ENCODE measurements around the gene AXL. TPM values are rescaled to one million over a fixed set of nuclear protein-coding genes. Genes with fewer than 3 reads are reported as not detected.

Gene AXL
- total and polyA plus RNA-seq, 2 of the 13 experiments (the other 11 are each of a cell fraction or from before 2014, with no cell fraction given) = 0.71 to 5.9 TPM

DNA sequence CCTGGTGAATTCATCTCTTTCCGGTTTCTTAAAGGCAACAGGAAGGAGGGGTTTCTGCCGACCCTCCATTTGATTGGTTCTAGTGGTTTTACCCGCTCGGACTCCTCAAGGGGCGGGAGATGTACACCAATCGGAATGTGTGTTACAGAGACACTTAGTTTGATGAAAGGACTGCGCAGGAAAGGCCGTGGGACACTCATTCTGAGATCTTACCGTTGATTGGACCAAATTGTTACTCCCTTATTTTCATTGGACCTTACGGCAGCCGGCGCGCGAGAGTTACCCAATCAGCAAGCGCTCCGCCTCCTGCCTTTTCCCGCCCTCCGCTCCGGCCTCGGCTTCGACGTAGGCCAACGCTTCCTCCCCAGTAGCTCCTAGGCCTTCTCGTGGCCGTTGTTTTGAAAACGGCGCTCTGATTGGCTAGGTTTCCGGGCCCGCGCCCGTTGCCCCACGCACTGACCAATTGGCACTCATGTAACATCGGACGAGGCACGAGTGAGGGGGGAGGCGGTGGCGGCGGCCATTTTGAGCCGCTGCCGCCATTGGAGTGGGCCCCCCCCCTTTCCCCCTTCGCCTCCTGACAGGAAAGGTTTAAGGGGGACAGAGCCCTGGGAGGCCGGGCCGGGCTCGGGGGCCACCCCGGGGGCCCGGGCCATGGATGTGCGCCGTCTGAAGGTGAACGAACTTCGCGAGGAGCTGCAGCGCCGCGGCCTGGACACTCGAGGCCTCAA is 45.0 kb downstream of the AXL start, which contains the start of gene HNRNPUL1 (continued):
- TF ChIP-seq ZNF772 (CRISPR knock-in tag; IDR thresholded peaks at IDR 0.05) (peak; percentile 81; the same call in 1 of the 2 replicates), RAD21 (CRISPR knock-in tag; IDR thresholded peaks at IDR 0.05) (peak; percentile 36), CBFB (CRISPR knock-in tag; IDR thresholded peaks at IDR 0.05) (0 out of 2 replicates have a peak, but pooled peaks have one; percentile 59), SMC3 (IDR thresholded peaks at IDR 0.05; ENCODE audit: low read length) (0 out of 2 replicates have a peak, but pooled peaks have one; percentile 2), PAWR (CRISPR knock-in tag; IDR thresholded peaks at IDR 0.05; ENCODE audit: borderline replicate concordance) (no peak), HMG20B (CRISPR knock-in tag; conservative IDR thresholded peaks at IDR 0.05) (peak; percentile 54; the same call in 1 of the 2 replicates), ZNF225 (CRISPR knock-in tag; IDR thresholded peaks at IDR 0.05) (no peak; the same call in 1 of the 2 replicates), KLF12 (CRISPR knock-in tag; IDR thresholded peaks at IDR 0.05; ENCODE audit: borderline replicate concordance) (no peak; the same call in 1 of the 2 replicates), PRDM10 (CRISPR knock-in tag; IDR thresholded peaks at IDR 0.05; ENCODE audit: low read depth) (no peak; the same call in 1 of the 2 replicates), ZNF24 (IDR thresholded peaks at IDR 0.05) (no peak), NFKB2 (CRISPR knock-in tag; IDR thresholded peaks at IDR 0.05; ENCODE audit: borderline replicate concordance) (no peak; the same call in 1 of the 2 replicates), MNT (IDR thresholded peaks at IDR 0.05) (peak; percentile 47; the same call in 1 of the 2 replicates), ZNF777 (CRISPR knock-in tag; IDR thresholded peaks at IDR 0.05) (peak; percentile 25; the same call in 1 of the 2 replicates)
- TF ChIP-seq, protein P1, sequence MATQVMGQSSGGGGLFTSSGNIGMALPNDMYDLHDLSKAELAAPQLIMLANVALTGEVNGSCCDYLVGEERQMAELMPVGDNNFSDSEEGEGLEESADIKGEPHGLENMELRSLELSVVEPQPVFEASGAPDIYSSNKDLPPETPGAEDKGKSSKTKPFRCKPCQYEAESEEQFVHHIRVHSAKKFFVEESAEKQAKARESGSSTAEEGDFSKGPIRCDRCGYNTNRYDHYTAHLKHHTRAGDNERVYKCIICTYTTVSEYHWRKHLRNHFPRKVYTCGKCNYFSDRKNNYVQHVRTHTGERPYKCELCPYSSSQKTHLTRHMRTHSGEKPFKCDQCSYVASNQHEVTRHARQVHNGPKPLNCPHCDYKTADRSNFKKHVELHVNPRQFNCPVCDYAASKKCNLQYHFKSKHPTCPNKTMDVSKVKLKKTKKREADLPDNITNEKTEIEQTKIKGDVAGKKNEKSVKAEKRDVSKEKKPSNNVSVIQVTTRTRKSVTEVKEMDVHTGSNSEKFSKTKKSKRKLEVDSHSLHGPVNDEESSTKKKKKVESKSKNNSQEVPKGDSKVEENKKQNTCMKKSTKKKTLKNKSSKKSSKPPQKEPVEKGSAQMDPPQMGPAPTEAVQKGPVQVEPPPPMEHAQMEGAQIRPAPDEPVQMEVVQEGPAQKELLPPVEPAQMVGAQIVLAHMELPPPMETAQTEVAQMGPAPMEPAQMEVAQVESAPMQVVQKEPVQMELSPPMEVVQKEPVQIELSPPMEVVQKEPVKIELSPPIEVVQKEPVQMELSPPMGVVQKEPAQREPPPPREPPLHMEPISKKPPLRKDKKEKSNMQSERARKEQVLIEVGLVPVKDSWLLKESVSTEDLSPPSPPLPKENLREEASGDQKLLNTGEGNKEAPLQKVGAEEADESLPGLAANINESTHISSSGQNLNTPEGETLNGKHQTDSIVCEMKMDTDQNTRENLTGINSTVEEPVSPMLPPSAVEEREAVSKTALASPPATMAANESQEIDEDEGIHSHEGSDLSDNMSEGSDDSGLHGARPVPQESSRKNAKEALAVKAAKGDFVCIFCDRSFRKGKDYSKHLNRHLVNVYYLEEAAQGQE (IDR thresholded peaks at IDR 0.05; ENCODE audit: borderline replicate concordance in 1 of 2, low read depth in 1 of 2, low read length in 2 of 2) = peak in 1 of 2 experiments; percentile 55; a peak in 1 of 4 replicates
- TF ChIP-seq, protein P2, sequence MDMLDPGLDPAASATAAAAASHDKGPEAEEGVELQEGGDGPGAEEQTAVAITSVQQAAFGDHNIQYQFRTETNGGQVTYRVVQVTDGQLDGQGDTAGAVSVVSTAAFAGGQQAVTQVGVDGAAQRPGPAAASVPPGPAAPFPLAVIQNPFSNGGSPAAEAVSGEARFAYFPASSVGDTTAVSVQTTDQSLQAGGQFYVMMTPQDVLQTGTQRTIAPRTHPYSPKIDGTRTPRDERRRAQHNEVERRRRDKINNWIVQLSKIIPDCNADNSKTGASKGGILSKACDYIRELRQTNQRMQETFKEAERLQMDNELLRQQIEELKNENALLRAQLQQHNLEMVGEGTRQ (IDR thresholded peaks at IDR 0.05; ENCODE audit: low read depth, low read length) = no peak
- TF ChIP-seq, protein P2 (CRISPR knock-in tag; IDR thresholded peaks at IDR 0.05; ENCODE audit: borderline replicate concordance) = peak; percentile 24; the same call in 1 of the 2 replicates

Data from HepG2 (cell line).